Thyroid gland (tissue), 4 donors: ENCODE results near the gene CRYGB.

ENCODE experiments used
- CTCF ChIP-seq, 6 experiments: fragments of 200-600 bp in 3 of 6; fragments of 450-650 bp in 3 of 6; sonication (generic) in 3 of 6; IDR thresholded peaks; one replicate each; pipeline ENCODE4 v1.5.1; 2016 to 2019; ENCODE audit warnings: antibody characterized with exemption in 6 of 6, mild to moderate bottlenecking in 2 of 6, inconsistent platforms in 1 of 6, moderate library complexity in 1 of 6
- POLR2A ChIP-seq, 2 donors: fragments of 450-650 bp; IDR thresholded peaks; one replicate each; pipeline ENCODE4 v1.6.1; 2017; ENCODE audit warnings: antibody characterized with exemption in 2 of 2, mild to moderate bottlenecking in 2 of 2, moderate library complexity in 1 of 2

GRCh38 chr2:208128136-208128535 is 17.8 kb downstream of the CRYGB start:
- TF ChIP-seq CTCF (IDR thresholded peaks at IDR 0.05) = no peak
- TF ChIP-seq POLR2A (IDR thresholded peaks at IDR 0.05) = no peak
